Esophagus squamous epithelium (tissue), 4 donors: ENCODE data around the gene SYT14.

ENCODE experiments used
- CTCF ChIP-seq, 6 experiments: fragments of 450-650 bp in 4 of 6; fragments of 200-600 bp in 2 of 6; sonication (generic) in 2 of 6; IDR thresholded peaks; one replicate each; pipeline ENCODE4 v1.5.1; 2016 to 2019; ENCODE audit warnings: antibody characterized with exemption in 6 of 6, mild to moderate bottlenecking in 4 of 6, moderate library complexity in 4 of 6
- POLR2A ChIP-seq, 4 donors: fragments of 450-650 bp; IDR thresholded peaks; one replicate each; pipeline ENCODE4 v1.6.1; 2017; ENCODE audit warnings: antibody characterized with exemption in 4 of 4, mild to moderate bottlenecking in 4 of 4, moderate library complexity in 3 of 4

- TF ChIP-seq CTCF (IDR thresholded peaks at IDR 0.05): no peak
- no peak for TF ChIP-seq POLR2A (IDR thresholded peaks at IDR 0.05)
These were observed 42.3 kb upstream of the SYT14 start for GRCh38 chr1:209895709-209896108.
